ENCODE results near the gene ZNF275. TPM values are rescaled to one million over a fixed set of nuclear protein-coding genes. Genes with fewer than 3 reads are reported as not detected.

Gene ZNF275
- total RNA-seq, 1 experiment from 2014 or later = 16.9 TPM

- H3K9me3 ChIP-seq (ENCODE audit: low read depth, low read length, poor library complexity, severe bottlenecking) = no peaks in the 10 kb centered on the region
- H3K36me3 ChIP-seq (ENCODE audit: insufficient read depth, low read length, poor library complexity, severe bottlenecking) = no peaks in the 10 kb centered on the region
- no peak overlapping the region for H3K27ac ChIP-seq (ENCODE audit: low read depth, low read length, poor library complexity, severe bottlenecking)
- CTCF ChIA-PET = no interaction called here
- H3K4me3 ChIP-seq (ENCODE audit: low read depth, low read length, poor library complexity, severe bottlenecking) = no peak overlapping the region
- H3K4me1 ChIP-seq (ENCODE audit: insufficient read depth, low read length, poor library complexity, severe bottlenecking) = no peaks in the 10 kb centered on the region
- intact Hi-C loops (cut with micrococcal nuclease; ENCODE audit: unreplicated experiment) = no loop called here
- TF ChIP-seq CTCF (conservative IDR thresholded peaks at IDR 0.05; ENCODE audit: low read depth, low read length) = no peak
- TF ChIP-seq EZH2 (IDR thresholded peaks at IDR 0.05; ENCODE audit: borderline replicate concordance, low read depth, low read length, poor library complexity, severe bottlenecking) = no peak
- DNase-seq (ENCODE audit: low spot score) = no peak
- no peaks in the 10 kb centered on the region for H3K27me3 ChIP-seq (replicated peaks; ENCODE audit: insufficient read depth, low read depth, low read length, poor library complexity)
- POLR2A ChIA-PET (ENCODE audit: low non-redundant PET) = no interaction called here
- no TSS peak for BruUV-seq (replicated peaks)
Measured at GRCh38 chrX:153297376-153297775, 36.6 kb upstream of the ZNF275 start.

DNA sequence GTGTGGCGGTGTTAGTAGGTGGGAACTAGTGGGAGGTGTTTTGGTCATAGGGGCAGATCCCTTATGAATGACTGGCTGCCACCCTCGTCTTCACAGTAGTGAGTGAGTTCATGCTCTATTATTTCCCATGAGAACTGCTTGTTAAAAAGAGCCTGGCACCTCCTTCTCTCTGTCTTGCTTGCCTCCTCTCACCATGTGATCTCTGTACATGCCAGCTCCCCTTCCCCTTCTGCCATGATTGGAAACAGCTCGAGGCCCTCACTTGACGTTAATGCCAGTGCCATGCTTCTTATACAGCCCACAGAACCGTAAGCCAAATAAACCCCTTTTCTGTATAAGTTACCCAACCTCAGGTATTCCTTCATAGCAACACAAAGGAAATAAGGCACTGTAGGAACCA, 34.1 kb upstream of the ZNF275 start:
- CTCF ChIA-PET = no interaction called here
- intact Hi-C loops (cut with micrococcal nuclease; ENCODE audit: unreplicated experiment) = no loop called here

GRCh38 chrX:153301746-153302145, 32.2 kb upstream of the ZNF275 start:
- ChIA-PET CTCF (no interaction called here), POLR2A (ENCODE audit: low non-redundant PET) (no interaction called here)
- no peaks in the 10 kb centered on the region for H3K4me1 ChIP-seq (ENCODE audit: insufficient read depth, low read length, poor library complexity, severe bottlenecking)
- intact Hi-C loops (cut with micrococcal nuclease; ENCODE audit: unreplicated experiment) = no loop called here
- H3K36me3 ChIP-seq (ENCODE audit: insufficient read depth, low read length, poor library complexity, severe bottlenecking) = no peaks in the 10 kb centered on the region
- no peaks in the 10 kb centered on the region for H3K9me3 ChIP-seq (ENCODE audit: low read depth, low read length, poor library complexity, severe bottlenecking)
- no peak for TF ChIP-seq EZH2 (IDR thresholded peaks at IDR 0.05; ENCODE audit: borderline replicate concordance, low read depth, low read length, poor library complexity, severe bottlenecking)
- TF ChIP-seq CTCF (conservative IDR thresholded peaks at IDR 0.05; ENCODE audit: low read depth, low read length) = no peak
- no TSS peak for BruUV-seq (replicated peaks)
- no peak overlapping the region for H3K4me3 ChIP-seq (ENCODE audit: low read depth, low read length, poor library complexity, severe bottlenecking)
- no peak overlapping the region for H3K27ac ChIP-seq (ENCODE audit: low read depth, low read length, poor library complexity, severe bottlenecking)
- no peak for DNase-seq (ENCODE audit: low spot score)
- H3K27me3 ChIP-seq (replicated peaks; ENCODE audit: insufficient read depth, low read depth, low read length, poor library complexity) = peaks cover 9% of the 10 kb centered on the region

More for the DNA sequence above, 34.1 kb upstream of the ZNF275 start:
- no peak overlapping the region for H3K4me3 ChIP-seq (ENCODE audit: low read depth, low read length, poor library complexity, severe bottlenecking)
- no TSS peak for BruUV-seq (replicated peaks)
- no peak for DNase-seq (ENCODE audit: low spot score)
- peaks cover 9% of the 10 kb centered on the region for H3K27me3 ChIP-seq (replicated peaks; ENCODE audit: insufficient read depth, low read depth, low read length, poor library complexity)
- POLR2A ChIA-PET (ENCODE audit: low non-redundant PET) = no interaction called here
- TF ChIP-seq EZH2 (IDR thresholded peaks at IDR 0.05; ENCODE audit: borderline replicate concordance, low read depth, low read length, poor library complexity, severe bottlenecking) = no peak
- TF ChIP-seq CTCF (conservative IDR thresholded peaks at IDR 0.05; ENCODE audit: low read depth, low read length) = no peak
- no peaks in the 10 kb centered on the region for H3K9me3 ChIP-seq (ENCODE audit: low read depth, low read length, poor library complexity, severe bottlenecking)
- H3K27ac ChIP-seq (ENCODE audit: low read depth, low read length, poor library complexity, severe bottlenecking) = no peak overlapping the region
- no peaks in the 10 kb centered on the region for H3K4me1 ChIP-seq (ENCODE audit: insufficient read depth, low read length, poor library complexity, severe bottlenecking)
- H3K36me3 ChIP-seq (ENCODE audit: insufficient read depth, low read length, poor library complexity, severe bottlenecking) = no peaks in the 10 kb centered on the region
